Dermis blood vessel endothelial cell (primary cell): ENCODE data around the gene ADGB. TPM values are rescaled to one million over a fixed set of nuclear protein-coding genes. Genes with fewer than 3 reads are reported as not detected.
A peak's percentile ranks its signal among the peaks of the same experiment; 100 is the strongest.
"Not testable (repeated sequence)": the region's sequence is repeated elsewhere in the genome, so short reads cannot be mapped to it uniquely, and the experiment has no call there.

ENCODE experiments used
- DNase-seq: peaks from one replicate; pipeline ENCODE4 v3.0.0; 2010
- total RNA-seq: library from RNA; depleted of rRNA; stranded (reverse); fragments of >200 nt; gene quantifications from 2 replicates; pipeline ENCODE4 v1.2.3, GENCODE V29; 2014

The ADGB gene
- total RNA-seq, 1 donor from 2014 or later: not detected

- no peak for DNase-seq
These were observed 171.6 kb downstream of the ADGB start for GRCh38 chr6:146770275-146770964.

- DNase-seq: peak; percentile 94
These were observed 172.4 kb downstream of the ADGB start for GRCh38 chr6:146770965-146771735.

- peak; percentile 48 for DNase-seq
These were observed 176.4 kb downstream of the ADGB start for GRCh38 chr6:146775220-146775619.

- no peak for DNase-seq
These were observed 183.1 kb downstream of the ADGB start for GRCh38 chr6:146781836-146782235.

- peak; percentile 70 for DNase-seq
These were observed 186.3 kb downstream of the ADGB start for GRCh38 chr6:146785001-146785585.

GRCh38 chr6:146787876-146788508 lies 189.2 kb downstream of the ADGB start:
- DNase-seq: no peak

GRCh38 chr6:146790561-146791091 lies 191.9 kb downstream of the ADGB start:
- DNase-seq: no peak

GRCh38 chr6:146791930-146792329 lies 193.2 kb downstream of the ADGB start:
- DNase-seq: no peak

- DNase-seq: not testable (repeated sequence)
These were observed 194.4 kb downstream of the ADGB start for GRCh38 chr6:146793218-146793617.

- DNase-seq: no peak
These were observed 196.8 kb downstream of the ADGB start for GRCh38 chr6:146795479-146796133.

- not testable (repeated sequence) for DNase-seq
These were observed 204.4 kb downstream of the ADGB start for GRCh38 chr6:146803167-146803566.

- DNase-seq: no peak
These were observed 204.8 kb downstream of the ADGB start for GRCh38 chr6:146803601-146804000.

- no peak for DNase-seq
These were observed 207.0 kb downstream of the ADGB start for GRCh38 chr6:146805546-146806325.

- DNase-seq: not testable (repeated sequence)
These were observed 210.2 kb downstream of the ADGB start for GRCh38 chr6:146809014-146809413.

GRCh38 chr6:146812811-146813321 lies 214.1 kb downstream of the ADGB start:
- not testable (repeated sequence) for DNase-seq

- no peak for DNase-seq
These were observed 214.8 kb downstream of the ADGB start for GRCh38 chr6:146813554-146813953.

- DNase-seq: no peak
These were observed 215.5 kb downstream of the ADGB start for GRCh38 chr6:146814148-146814750.

- not testable (repeated sequence) for DNase-seq
These were observed 217.0 kb downstream of the ADGB start for GRCh38 chr6:146815511-146816462.

- DNase-seq: no peak
These were observed 221.0 kb downstream of the ADGB start for GRCh38 chr6:146819596-146820320.
